DOHH2 (cell line): ENCODE results near the gene RXRA.

Experiments used
- H3F3A ChIP-seq: fragments of 200-600 bp; sonication (generic), shearing (Covaris generic); 2 replicates; pipeline ENCODE4 v1.6.0; 2016; ENCODE audit warnings: antibody characterized with exemption, mild to moderate bottlenecking; ENCODE audit not compliant: control insufficient read depth, insufficient read depth
- H3K27ac ChIP-seq: fragments of 200-600 bp; sonication (generic); 2 replicates; pipeline ENCODE4 v1.5.1; 2014; ENCODE audit warnings: low read depth, mild to moderate bottlenecking, low read length, moderate library complexity
- H3K27me3 ChIP-seq: fragments of 200-600 bp; sonication (generic); 2 replicates; pipeline ENCODE4 v1.6.1; 2014; ENCODE audit warnings: mild to moderate bottlenecking, low read length, mixed read lengths; ENCODE audit not compliant: control insufficient read depth
- H3K36me3 ChIP-seq: fragments of 200-600 bp; sonication (generic); 2 replicates; pipeline ENCODE4 v1.6.1; 2014; ENCODE audit warnings: mild to moderate bottlenecking, low read length, moderate library complexity, mixed read lengths; ENCODE audit not compliant: control insufficient read depth
- H3K4me1 ChIP-seq: fragments of 200-600 bp; sonication (generic); 2 replicates; pipeline ENCODE4 v1.6.1; 2014; ENCODE audit warnings: mild to moderate bottlenecking, low read length, mixed read lengths; ENCODE audit not compliant: control insufficient read depth
- H3K4me2 ChIP-seq: fragments of 200-600 bp; sonication (generic); 2 replicates; pipeline ENCODE4 v1.6.0; 2014; ENCODE audit warnings: mild to moderate bottlenecking, low read length, moderate library complexity
- H3K4me3 ChIP-seq: fragments of 200-600 bp; sonication (generic); 2 replicates; pipeline ENCODE4 v1.5.1; 2014; ENCODE audit warnings: mild to moderate bottlenecking, low read length, mixed read lengths
- H3K79me2 ChIP-seq: fragments of 200-600 bp; sonication (generic); 2 replicates; pipeline ENCODE4 v1.6.1; 2014; ENCODE audit warnings: mild to moderate bottlenecking, low read length, mixed read lengths; ENCODE audit not compliant: control insufficient read depth
- H3K9me2 ChIP-seq: fragments of 200-600 bp; sonication (generic); replicated peaks from 2 replicates; pipeline ENCODE4 v1.6.1; 2014; ENCODE audit warnings: mild to moderate bottlenecking, low read length, mixed read lengths; ENCODE audit not compliant: control insufficient read depth
- H3K9me3 ChIP-seq: fragments of 200-600 bp; sonication (generic); 2 replicates; pipeline ENCODE4 v1.6.1; 2014; ENCODE audit warnings: antibody characterized with exemption, low read length, mixed read lengths; ENCODE audit not compliant: control insufficient read depth, insufficient read depth
- H4K20me1 ChIP-seq: fragments of 200-600 bp; sonication (generic); 2 replicates; pipeline ENCODE4 v1.6.0; 2014; ENCODE audit warnings: low read depth, mild to moderate bottlenecking, antibody characterized with exemption, low read length, moderate library complexity; ENCODE audit not compliant: control insufficient read depth, insufficient read depth
- CTCF ChIP-seq: fragments of 200-600 bp; sonication (generic); IDR thresholded peaks from one replicate; pipeline ENCODE4 v1.5.1; 2014; ENCODE audit warnings: antibody characterized with exemption, mild to moderate bottlenecking, low read depth, low read length; ENCODE audit not compliant: poor library complexity, severe bottlenecking
- EZH2phosphoT487 ChIP-seq: fragments of 200-600 bp; sonication (generic); IDR thresholded peaks from 2 replicates; pipeline ENCODE4 v1.6.1; 2017; ENCODE audit warnings: borderline replicate concordance, mild to moderate bottlenecking, antibody characterized with exemption, low read length, moderate library complexity, mixed read lengths

Gene RXRA

DNA sequence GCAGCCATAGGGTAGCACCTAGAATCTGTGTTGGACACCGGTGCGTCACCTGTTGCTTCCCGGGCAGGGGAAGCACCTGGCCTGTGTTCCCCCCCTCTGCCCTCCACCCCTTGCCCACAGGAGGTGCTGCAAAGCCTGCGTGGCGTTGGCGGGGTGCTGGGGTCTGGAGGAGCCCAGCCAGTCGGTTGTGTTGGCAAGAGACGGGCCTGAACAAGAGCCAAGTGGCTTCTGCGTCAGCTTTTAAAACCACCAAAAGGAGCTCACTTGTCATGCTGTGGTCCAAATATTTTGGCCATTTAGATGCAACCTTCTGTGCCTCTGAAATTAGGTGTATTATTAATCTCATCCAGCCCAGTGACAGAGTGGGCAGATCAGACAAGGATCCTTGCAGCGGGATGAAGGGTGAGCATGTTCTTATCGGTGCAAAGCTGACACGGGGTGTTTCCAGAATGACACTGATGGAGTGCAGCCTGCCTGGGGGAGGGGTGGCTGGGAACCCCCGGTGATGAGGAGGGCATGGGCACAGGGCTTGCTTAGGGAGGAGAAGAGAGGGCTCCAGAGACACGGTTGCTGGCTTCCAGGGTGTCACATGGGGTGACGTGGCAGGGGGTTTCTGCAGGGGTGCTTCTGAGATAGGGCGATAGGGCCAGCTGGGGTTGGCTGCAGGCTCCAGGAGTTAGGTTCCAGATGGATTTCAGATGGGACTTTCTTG, 9.7 kb upstream of the RXRA start:
- H3K4me2 ChIP-seq: no peak overlapping the region
- H3K4me1 ChIP-seq: no peaks in the 10 kb centered on the region
- no peaks in the 10 kb centered on the region for H4K20me1 ChIP-seq
- H3K36me3 ChIP-seq: no peaks in the 10 kb centered on the region
- H3K79me2 ChIP-seq: no peaks in the 10 kb centered on the region
- no peak for TF ChIP-seq EZH2phosphoT487
- no peak for TF ChIP-seq CTCF
- no peaks in the 10 kb centered on the region for H3K9me2 ChIP-seq
- H3F3A ChIP-seq: no peaks in the 10 kb centered on the region
- no peak overlapping the region for H3K4me3 ChIP-seq
- no peaks in the 10 kb centered on the region for H3K27me3 ChIP-seq
- H3K9me3 ChIP-seq: no peaks in the 10 kb centered on the region
- no peak overlapping the region for H3K27ac ChIP-seq

GRCh38 chr9:134317400-134317789, 8.9 kb upstream of the RXRA start:
- Histone ChIP-seq H3K9me3 (no peaks in the 10 kb centered on the region), H3K4me1 (no peaks in the 10 kb centered on the region), H4K20me1 (no peaks in the 10 kb centered on the region), H3F3A (no peaks in the 10 kb centered on the region), H3K4me2 (no peak overlapping the region), H3K4me3 (no peak overlapping the region), H3K27me3 (no peaks in the 10 kb centered on the region), H3K36me3 (no peaks in the 10 kb centered on the region), H3K79me2 (no peaks in the 10 kb centered on the region), H3K27ac (no peak overlapping the region), H3K9me2 (no peaks in the 10 kb centered on the region)
- TF ChIP-seq EZH2phosphoT487 (no peak), CTCF (no peak)

DNA sequence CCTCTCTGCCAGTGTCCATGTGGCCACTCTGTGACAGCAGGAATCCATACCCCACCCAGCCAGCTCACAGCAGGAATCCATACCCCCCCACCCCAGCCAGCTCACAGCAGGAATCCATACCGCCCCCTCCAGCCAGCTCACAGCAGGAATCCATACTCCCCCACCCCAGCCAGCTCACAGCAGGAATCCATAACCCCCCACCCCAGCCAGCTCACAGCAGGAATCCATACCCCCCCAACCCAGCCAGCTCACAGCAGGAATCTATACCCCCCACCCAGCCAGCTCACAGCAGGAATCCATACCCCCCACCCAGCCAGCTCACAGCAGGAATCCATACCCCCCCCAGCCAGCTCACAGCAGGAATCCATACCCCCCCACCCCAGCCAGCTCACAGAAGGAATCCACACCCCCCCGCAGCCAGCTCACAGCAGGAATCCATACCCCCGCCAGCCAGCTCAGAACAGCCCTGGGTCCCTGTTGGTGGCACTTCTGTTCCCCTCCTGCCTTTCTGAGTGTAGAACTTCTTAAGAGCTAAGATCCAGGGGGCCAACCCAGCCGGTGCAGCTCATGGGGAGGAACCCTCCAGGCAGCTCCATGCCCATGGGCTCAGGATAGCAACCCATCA, 8.4 kb upstream of the RXRA start:
- Histone ChIP-seq H3K9me2 (no peaks in the 10 kb centered on the region), H3K4me3 (no peak overlapping the region), H3K27ac (no peak overlapping the region), H3K79me2 (no peaks in the 10 kb centered on the region), H3K4me1 (no peaks in the 10 kb centered on the region), H3K4me2 (no peak overlapping the region), H3K36me3 (no peaks in the 10 kb centered on the region), H3K27me3 (no peaks in the 10 kb centered on the region), H3K9me3 (no peaks in the 10 kb centered on the region), H3F3A (no peaks in the 10 kb centered on the region), H4K20me1 (no peaks in the 10 kb centered on the region)
- TF ChIP-seq EZH2phosphoT487: no peak
- no peak for TF ChIP-seq CTCF
